GM12878 (cell line): ENCODE data around the gene DPY19L3. TPM values are rescaled to one million over a fixed set of nuclear protein-coding genes. Genes with fewer than 3 reads are reported as not detected.

ENCODE experiments used
- ATAC-seq: fragments of 200-7000 bp; cut with Tn5 transposase; 3 replicates; pipeline ENCODE4 v1.9.1; 2020; ENCODE audit warnings: mild to moderate bottlenecking, moderate library complexity
- BruUV-seq: library from RNA; stranded (reverse); fragments of 400-500 nt; replicated peaks from 2 replicates; lab custom pipeline; 2021; lab: Mats Ljungman, UMichigan
- CTCF ChIA-PET: fragments of 300-600 bp; sonication (Branson Sonifier 250); formaldehyde crosslinking; extraction: SDS; loops from one replicate; lab custom pipeline; 2021; ENCODE audit warnings: inconsistent platforms; lab: Yijun Ruan, JAX
- POLR2A ChIA-PET: fragments of 350-600 bp; formaldehyde crosslinking; extraction: SDS; loops from one replicate; lab custom pipeline; 2021; ENCODE audit warnings: inconsistent platforms; lab: Charles Lee
- RAD21 ChIA-PET: fragments of 300-600 bp; sonication (Branson Sonifier 250); formaldehyde crosslinking; loops from one replicate; lab custom pipeline; 2023; ENCODE audit warnings: antibody characterized with exemption; ENCODE audit not compliant: unreplicated experiment; lab: Charles Lee
- SMC1A ChIA-PET: fragments of 300-600 bp; sonication (Branson Sonifier 250); formaldehyde crosslinking; loops from one replicate; lab custom pipeline; 2023; ENCODE audit not compliant: unreplicated experiment, uncharacterized antibody; lab: Charles Lee
- DNase-seq: peaks from one replicate; pipeline ENCODE4 v3.0.0-alpha.2; 2011; ENCODE audit warnings: low read depth, low spot score
- FAIRE-seq: peaks from 3 replicates; lab custom pipeline; 2011; peaks lifted over from hg19 to GRCh38; lab: Jason Lieb, UNC
- H2AFZ ChIP-seq: 2 replicates; pipeline ENCODE4 v1.6.0; 2011; ENCODE audit warnings: low read depth, low read length, control low read depth; ENCODE audit not compliant: control insufficient read depth
- H3K27ac ChIP-seq: 2 replicates; pipeline ENCODE4 v1.5.1; 2011; ENCODE audit warnings: control low read depth; ENCODE audit not compliant: control insufficient read depth, insufficient read depth
- H3K27me3 ChIP-seq, 2 experiments: replicated peaks in 1 of 2; 2 replicates each; pipeline versions ENCODE4 v1.6.0 to v1.6.1; 2011; ENCODE audit warnings: low read length in 1 of 2; ENCODE audit not compliant: control insufficient read depth in 2 of 2, insufficient read depth in 2 of 2
- H3K36me3 ChIP-seq, 2 experiments: 2 replicates each; pipeline ENCODE4 v1.5.1; 2011; ENCODE audit warnings: low read length in 1 of 2; ENCODE audit not compliant: control insufficient read depth in 2 of 2, insufficient read depth in 2 of 2
- H3K4me1 ChIP-seq: 2 replicates; pipeline ENCODE4 v1.6.1; 2011; ENCODE audit warnings: mild to moderate bottlenecking, low read length, moderate library complexity, mixed read lengths; ENCODE audit not compliant: control insufficient read depth, insufficient read depth
- H3K4me2 ChIP-seq: 2 replicates; pipeline ENCODE4 v1.6.0; 2011; ENCODE audit warnings: control low read depth; ENCODE audit not compliant: control insufficient read depth, insufficient read depth
- H3K4me3 ChIP-seq: fragments of 200-600 bp; sonication (generic); 2 replicates; pipeline ENCODE4 v1.5.1; 2016
- H3K79me2 ChIP-seq: 2 replicates; pipeline ENCODE4 v1.6.0; 2011; ENCODE audit warnings: low read length; ENCODE audit not compliant: control insufficient read depth, insufficient read depth
- H3K9ac ChIP-seq: 2 replicates; pipeline ENCODE4 v1.8.0; 2011; ENCODE audit warnings: low read length, control low read depth, mixed read lengths; ENCODE audit not compliant: control insufficient read depth, insufficient read depth
- H3K9me3 ChIP-seq: replicated peaks from 3 replicates; pipeline ENCODE4 v1.5.1; 2011; ENCODE audit warnings: mild to moderate bottlenecking, low read length; ENCODE audit not compliant: control insufficient read depth, insufficient read depth
- H4K20me1 ChIP-seq: 2 replicates; pipeline ENCODE4 v1.6.0; 2011; ENCODE audit not compliant: control insufficient read depth, insufficient read depth
- CBFB ChIP-seq: IDR thresholded peaks from 2 replicates; pipeline ENCODE4 v1.6.1; 2016; ENCODE audit warnings: antibody characterized with exemption, low read depth
- CHD4 ChIP-seq: fragments of 200-600 bp; sonication (generic); IDR thresholded peaks from 2 replicates; pipeline ENCODE4 v1.6.1; 2016; ENCODE audit warnings: mild to moderate bottlenecking
- FOXM1 ChIP-seq: IDR thresholded peaks from 2 replicates; pipeline ENCODE4 v1.6.1; 2012; ENCODE audit warnings: low read depth, mild to moderate bottlenecking, inconsistent platforms, low read length, moderate library complexity
- HDAC2 ChIP-seq: fragments of 200-600 bp; sonication (generic); IDR thresholded peaks from 2 replicates; pipeline ENCODE4 v1.6.1; 2017
- MXI1 ChIP-seq: fragments of 150-350 bp; IDR thresholded peaks from 2 replicates; pipeline ENCODE4 v1.6.1; 2011; ENCODE audit warnings: low read depth, mild to moderate bottlenecking, inconsistent platforms, low read length, improper control_type of control experiment
- NR2C2 ChIP-seq: IDR thresholded peaks from 2 replicates; pipeline ENCODE4 v1.6.1; 2011; ENCODE audit warnings: borderline replicate concordance, low read depth; ENCODE audit not compliant: control insufficient read depth, insufficient read length
- NR2F1 ChIP-seq: fragments of 450-650 bp; conservative IDR thresholded peaks from 2 replicates; pipeline ENCODE4 v1.6.1; 2017; ENCODE audit warnings: mild to moderate bottlenecking
- PAX8 ChIP-seq: fragments of 450-650 bp; IDR thresholded peaks from 2 replicates; pipeline ENCODE4 v1.6.1; 2017; ENCODE audit warnings: mild to moderate bottlenecking, moderate library complexity
- PRDM15 ChIP-seq: fragments of 450-650 bp; formaldehyde crosslinking; IDR thresholded peaks from 2 replicates; pipeline ENCODE4 v1.4.0; 2020; ENCODE audit warnings: mild to moderate bottlenecking, moderate library complexity
- RB1 ChIP-seq: fragments of 450-650 bp; formaldehyde crosslinking; IDR thresholded peaks from 2 replicates; pipeline ENCODE4 v1.6.1; 2017; ENCODE audit warnings: mild to moderate bottlenecking, borderline replicate concordance
- RELA ChIP-seq: fragments of 450-650 bp; IDR thresholded peaks from 2 replicates; pipeline ENCODE4 v1.8.0; 2014; ENCODE audit warnings: borderline replicate concordance; ENCODE audit not compliant: partially characterized antibody
- SIX5 ChIP-seq: IDR thresholded peaks from 2 replicates; pipeline ENCODE4 v1.6.1; 2011; ENCODE audit warnings: mild to moderate bottlenecking, low read depth, low read length, moderate library complexity; ENCODE audit not compliant: severe bottlenecking
- SREBF1 ChIP-seq: IDR thresholded peaks from 2 replicates; pipeline ENCODE4 v1.6.1; 2012; ENCODE audit warnings: mild to moderate bottlenecking, low read length
- TBL1XR1 ChIP-seq: IDR thresholded peaks from 2 replicates; pipeline ENCODE4 v1.6.1; 2012; ENCODE audit warnings: low read depth, low read length, improper control_type of control experiment
- ZBTB11 ChIP-seq: fragments of 450-650 bp; formaldehyde crosslinking; IDR thresholded peaks from 2 replicates; pipeline ENCODE4 v1.5.0; 2022; ENCODE audit warnings: mild to moderate bottlenecking, missing genetic modification characterization
- ZZZ3 ChIP-seq: IDR thresholded peaks from 2 replicates; pipeline ENCODE4 v1.6.1; 2011; ENCODE audit warnings: low read depth; ENCODE audit not compliant: control insufficient read depth, insufficient read length
- WGBS: methylation state at CpG from one replicate; pipeline ENCODE4 v1.1.6; 2016; ENCODE audit warnings: low lambda C conversion rate; ENCODE audit not compliant: insufficient replicate concordance, insufficient coverage; ENCODE audit errors: missing lambda C conversion rate; 5-methylcytosine and 5-hydroxymethylcytosine counted together
- in situ Hi-C: fragments of 300-500 bp; cut with MboI; formaldehyde crosslinking; loops from 9 replicates; pipeline ENCODE4 v1.14.3; 2018; ENCODE audit warnings: mixed read lengths
- intact Hi-C: fragments of 100-400 bp; cut with micrococcal nuclease; formaldehyde crosslinking; loops from one replicate; pipeline ENCODE4 v1.14.2; 2022; ENCODE audit not compliant: unreplicated experiment
- polyA plus RNA-seq, 11 experiments: library from polyadenylated mRNA; depleted of rRNA in 4 of 11; unstranded in 6 of 11; stranded (reverse) in 5 of 11; fragments of >200 nt; fragmentation: Nextera tagmentation in 4 of 11; fragmentation: Illumina TruSeq in 1 of 11; extraction: Ambion mirVana in 4 of 11; extraction: Trizol in 1 of 11; gene quantifications; 1 replicate in 1 of 11; 2 replicates in 10 of 11; pipeline versions ENCODE4 v1.2.1 to v1.2.3, GENCODE V29; 2011 to 2016; ENCODE audit warnings: inconsistent platforms in 2 of 11, missing spikeins in 2 of 11, low read depth in 1 of 11
- total RNA-seq, 4 experiments: library from RNA; depleted of rRNA in 3 of 4; stranded (reverse); fragments of >200 nt in 3 of 4; fragmentation: Illumina TruSeq in 1 of 4; extraction: Trizol in 1 of 4; gene quantifications; 2 replicates each; pipeline versions ENCODE4 v1.2.1 to v1.2.3, GENCODE V29; 2013 to 2021
- TF ChIP-seq, protein P1 (sequence below): IDR thresholded peaks from 2 replicates; pipeline ENCODE4 v1.6.1; 2011; ENCODE audit warnings: borderline replicate concordance, low read depth, mild to moderate bottlenecking, moderate library complexity, mixed read lengths, low read length; ENCODE audit not compliant: insufficient read depth; ENCODE audit errors: extremely low read length

Gene DPY19L3
- total and polyA plus RNA-seq, 10 of the 15 experiments (the other 5 are each of a cell fraction or from before 2014, with no cell fraction given), result 2.5 to 30.2 (median 13.7) TPM

DNA sequence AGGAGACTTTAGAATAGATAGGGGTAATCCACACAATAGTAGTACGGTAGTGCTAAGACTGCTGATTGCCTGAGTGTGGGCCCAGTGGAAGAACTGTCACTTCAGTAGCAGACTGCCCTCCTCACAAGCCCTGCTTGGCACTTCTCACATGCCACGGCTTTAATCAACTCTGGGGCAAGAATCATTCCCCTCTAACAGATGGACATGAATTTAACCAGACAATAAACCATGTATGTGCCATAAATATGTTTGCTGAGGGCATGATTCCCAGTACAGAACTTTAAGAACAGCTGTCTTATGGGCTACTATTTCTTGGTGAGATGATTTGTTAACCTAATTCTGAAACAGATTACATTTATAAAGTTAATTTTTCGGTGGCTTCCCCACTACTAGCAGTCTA, 22.0 kb downstream of the DPY19L3 start (continued):
- TF ChIP-seq PRDM15 (CRISPR knock-in tag), result no peak

DNA sequence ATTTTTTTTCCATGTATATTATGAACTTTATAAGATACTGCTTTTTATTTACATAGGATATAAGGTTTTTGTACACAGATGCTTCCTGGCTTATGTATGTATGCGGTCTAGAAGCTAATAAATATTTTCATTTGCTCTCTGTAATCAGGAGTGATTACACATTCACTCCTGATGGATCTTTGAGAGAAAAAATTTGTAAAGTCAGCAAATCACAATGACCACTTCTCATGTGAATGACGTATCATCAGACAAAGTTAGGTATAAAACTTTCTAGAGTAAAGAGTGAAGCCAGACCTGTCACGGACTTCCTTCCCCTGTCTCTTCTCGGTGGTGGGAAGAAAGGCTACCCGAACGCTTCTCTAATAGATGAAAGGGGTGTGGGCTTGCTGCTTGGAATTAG, 31.1 kb downstream of the DPY19L3 start:
- over 99% methylated on average over 6 of the region's 6 CpGs for WGBS
- TF ChIP-seq CHD4 (no peak), NR2F1 (no peak), SIX5 (no peak), PAX8 (no peak), TBL1XR1 (no peak), HDAC2 (no peak), ZZZ3 (no peak), CBFB (no peak), ZBTB11 (CRISPR knock-in tag) (no peak), SREBF1 (no peak), NR2C2 (no peak), MXI1 (no peak), RB1 (no peak), FOXM1 (no peak), RELA (no peak)
- TF ChIP-seq, protein P1, sequence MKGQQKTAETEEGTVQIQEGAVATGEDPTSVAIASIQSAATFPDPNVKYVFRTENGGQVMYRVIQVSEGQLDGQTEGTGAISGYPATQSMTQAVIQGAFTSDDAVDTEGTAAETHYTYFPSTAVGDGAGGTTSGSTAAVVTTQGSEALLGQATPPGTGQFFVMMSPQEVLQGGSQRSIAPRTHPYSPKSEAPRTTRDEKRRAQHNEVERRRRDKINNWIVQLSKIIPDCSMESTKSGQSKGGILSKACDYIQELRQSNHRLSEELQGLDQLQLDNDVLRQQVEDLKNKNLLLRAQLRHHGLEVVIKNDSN, result no peak

More for the DNA sequence above, 31.1 kb downstream of the DPY19L3 start:
- ATAC-seq (no peak), DNase-seq (no peak), FAIRE-seq (no peak)
- intact Hi-C loops, result no loop called here
- ChIA-PET POLR2A (no interaction called here), RAD21 (no interaction called here), CTCF (no interaction called here), SMC1A (no interaction called here)
- Histone ChIP-seq H3K36me3 (peaks cover 0 to 4% of the 10 kb centered on the region in 2 experiments; a peak in 1 of 4 replicates), H3K4me2 (no peak overlapping the region), H3K4me3 (no peak overlapping the region), H4K20me1 (no peaks in the 10 kb centered on the region), H3K27me3 (no peaks in the 10 kb centered on the region), H3K9ac (no peak overlapping the region), H3K79me2 (no peaks in the 10 kb centered on the region), H3K27ac (no peak overlapping the region), H3K4me1 (no peaks in the 10 kb centered on the region), H3K9me3 (no peaks in the 10 kb centered on the region), H2AFZ (no peak overlapping the region)
- no TSS peak for BruUV-seq
- in situ Hi-C loops, result no loop called here
